HFFc6 (cell line): ENCODE data around the gene CAPN10. TPM values are rescaled to one million over a fixed set of nuclear protein-coding genes. Genes with fewer than 3 reads are reported as not detected.
"Not testable (repeated sequence)": the region's sequence is repeated elsewhere in the genome, so short reads cannot be mapped to it uniquely, and the experiment has no call there.

ENCODE experiments used
- DNase-seq: peaks from one replicate; pipeline ENCODE4 v3.0.0-alpha.2; 2018
- H3K27ac Mint-ChIP-seq: 2 replicates; pipeline ENCODE4 v1.8.0; 2020; ENCODE audit warnings: mild to moderate bottlenecking, mixed read lengths
- H3K27me3 Mint-ChIP-seq: 2 replicates; pipeline ENCODE4 v1.8.0; 2021; ENCODE audit warnings: mild to moderate bottlenecking, moderate library complexity, mixed read lengths; ENCODE audit not compliant: insufficient read depth
- H3K36me3 Mint-ChIP-seq: 2 replicates; pipeline ENCODE4 v1.8.0; 2021; ENCODE audit warnings: low read depth, mixed read lengths
- H3K4me1 Mint-ChIP-seq: 2 replicates; pipeline ENCODE4 v1.8.0; 2020; ENCODE audit warnings: low read depth, mixed read lengths
- H3K4me3 Mint-ChIP-seq: 2 replicates; pipeline ENCODE4 v1.8.0; 2020; ENCODE audit warnings: mild to moderate bottlenecking, moderate library complexity, mixed read lengths
- H3K9me3 Mint-ChIP-seq: 2 replicates; pipeline ENCODE4 v1.8.0; 2020; ENCODE audit warnings: mild to moderate bottlenecking, mixed read lengths
- CTCF ChIP-seq: fragments of 200-600 bp; sonication (generic); IDR thresholded peaks from 2 replicates; pipeline ENCODE4 v1.5.0; 2021; ENCODE audit warnings: antibody characterized with exemption, mild to moderate bottlenecking
- long read RNA-seq: library from polyadenylated mRNA; unstranded; transcript quantifications from one replicate; pipeline ENCODE4 v2.0.0, GENCODE V29; 2019
- total RNA-seq, 6 experiments: library from RNA; stranded (reverse); fragmentation: NEBNext Ultra II Directional; extraction: Animal tissue kit (Norgen Biotek cat#: 25700); gene quantifications; 2 replicates in 1 of 6; 3 replicates in 5 of 6; pipeline ENCODE4 v1.2.3, GENCODE V29; 2021

CAPN10 gene
- total RNA-seq: 10 to 100 TPM; 13.9 to 20.5 (median 15.0) TPM
- long read RNA-seq, partial matches to known transcripts: 2 of 5 reads
- long read RNA-seq, other reads (novel, unspliced or antisense): 1 of 5 reads

GRCh38 chr2:240586198-240586918, at the start of gene CAPN10:
Gene CAPN10, plus strand, starts transcription at chr2:240586734. Its CDS starts 178 bp downstream, at chr2:240586912.
- no peak; the same call in 1 of the 2 replicates for TF ChIP-seq CTCF
- Mint-ChIP-seq H3K27ac (peak within 1 kb of the TSS; percentile 90), H3K27me3 (peaks cover 6% of the 10 kb centered on the region), H3K4me3 (peak within 1 kb of the TSS; percentile 97), H3K36me3 (peaks cover 12% of the 10 kb centered on the region), H3K4me1 (peaks cover 59% of the 10 kb centered on the region), H3K9me3 (no peaks in the 10 kb centered on the region)
- peak; percentile 94 for DNase-seq

GRCh38 chr2:240538031-240538780, 48.3 kb upstream of the CAPN10 start:
- H3K4me1 Mint-ChIP-seq: no peaks in the 10 kb centered on the region
- peaks cover 33% of the 10 kb centered on the region for H3K36me3 Mint-ChIP-seq
- TF ChIP-seq CTCF: no peak
- DNase-seq: no peak
- H3K4me3 Mint-ChIP-seq: no peak overlapping the region
- no peaks in the 10 kb centered on the region; the same call in 1 of the 2 replicates for H3K27me3 Mint-ChIP-seq
- no peaks in the 10 kb centered on the region; the same call in 1 of the 2 replicates for H3K9me3 Mint-ChIP-seq
- H3K27ac Mint-ChIP-seq: no peak overlapping the region

- not testable (repeated sequence) for H3K27me3 Mint-ChIP-seq, H3K4me3 Mint-ChIP-seq, H3K27ac Mint-ChIP-seq, H3K9me3 Mint-ChIP-seq, DNase-seq, H3K4me1 Mint-ChIP-seq
- H3K36me3 Mint-ChIP-seq: peaks cover 33% of the 10 kb centered on the region
Measured at GRCh38 chr2:240539101-240539500, 47.4 kb upstream of the CAPN10 start.

GRCh38 chr2:240539906-240540305, 46.6 kb upstream of the CAPN10 start:
- no peaks in the 10 kb centered on the region; the same call in 1 of the 2 replicates for H3K27me3 Mint-ChIP-seq
- H3K9me3 Mint-ChIP-seq: peaks cover 8% of the 10 kb centered on the region
- no peak for TF ChIP-seq CTCF
- peaks cover 36% of the 10 kb centered on the region for H3K36me3 Mint-ChIP-seq
- no peaks in the 10 kb centered on the region for H3K4me1 Mint-ChIP-seq
- H3K4me3 Mint-ChIP-seq: no peak overlapping the region
- no peak overlapping the region for H3K27ac Mint-ChIP-seq
- DNase-seq: no peak

- Mint-ChIP-seq H3K36me3 (peaks cover 10% of the 10 kb centered on the region), H3K4me1 (no peaks in the 10 kb centered on the region), H3K9me3 (no peaks in the 10 kb centered on the region), H3K27ac (no peak overlapping the region), H3K4me3 (no peak overlapping the region), H3K27me3 (no peaks in the 10 kb centered on the region)
- no peak for DNase-seq
- TF ChIP-seq CTCF: no peak
Measured at GRCh38 chr2:240551288-240551687, 35.2 kb upstream of the CAPN10 start.

GRCh38 chr2:240551811-240552210, 34.7 kb upstream of the CAPN10 start:
- H3K27ac Mint-ChIP-seq: no peak overlapping the region
- no peak for TF ChIP-seq CTCF
- peaks cover 10% of the 10 kb centered on the region for H3K36me3 Mint-ChIP-seq
- no peaks in the 10 kb centered on the region for H3K27me3 Mint-ChIP-seq
- H3K4me1 Mint-ChIP-seq: no peaks in the 10 kb centered on the region
- no peak overlapping the region for H3K4me3 Mint-ChIP-seq
- DNase-seq: no peak
- no peaks in the 10 kb centered on the region for H3K9me3 Mint-ChIP-seq
